HG02970 (cell line): ENCODE data around the gene SFTPD.

ENCODE experiments used
- ATAC-seq: cut with Tn5 transposase; IDR thresholded peaks from one replicate; pipeline ENCODE4 v1.9.1; 2021; ENCODE audit warnings: mild to moderate bottlenecking, moderate library complexity, moderate number of reproducible peaks; ENCODE audit not compliant: unreplicated experiment, low FRiP score

SFTPD gene

GRCh38 chr10:79946271-79947082, 2.4 kb downstream of the SFTPD start:
- no peak for ATAC-seq

- ATAC-seq = no peak
Observed at GRCh38 chr10:79944428-79945395, 4.2 kb downstream of the SFTPD start.

GRCh38 chr10:79943871-79944270, 5.0 kb downstream of the SFTPD start:
- no peak for ATAC-seq

GRCh38 chr10:79942261-79943185, 6.4 kb downstream of the SFTPD start:
- no peak for ATAC-seq

- ATAC-seq = no peak
Observed at GRCh38 chr10:79941585-79942210, 7.2 kb downstream of the SFTPD start.

- no peak for ATAC-seq
Observed at GRCh38 chr10:79941146-79941545, 7.8 kb downstream of the SFTPD start.

GRCh38 chr10:79940431-79940830, 8.5 kb downstream of the SFTPD start:
- no peak for ATAC-seq

- no peak for ATAC-seq
Observed at GRCh38 chr10:79939969-79940368, 8.9 kb downstream of the SFTPD start.

GRCh38 chr10:79938728-79939406, 10.0 kb downstream of the SFTPD start:
- no peak for ATAC-seq

- ATAC-seq = no peak
Observed at GRCh38 chr10:79937701-79938151, 11.2 kb downstream of the SFTPD start.

- no peak for ATAC-seq
Observed at GRCh38 chr10:79936625-79937615, 12.0 kb downstream of the SFTPD start.

GRCh38 chr10:79933961-79934360, 14.9 kb downstream of the SFTPD start:
- ATAC-seq = no peak

- ATAC-seq = no peak
Observed at GRCh38 chr10:79932841-79933379, 16.0 kb downstream of the SFTPD start.

- no peak for ATAC-seq
Observed at GRCh38 chr10:79932307-79932706, 16.6 kb downstream of the SFTPD start.

- no peak for ATAC-seq
Observed at GRCh38 chr10:79930751-79931150, 18.2 kb downstream of the SFTPD start.

GRCh38 chr10:79930267-79930666, 18.6 kb downstream of the SFTPD start:
- no peak for ATAC-seq

- no peak for ATAC-seq
Observed at GRCh38 chr10:79929409-79929904, 19.4 kb downstream of the SFTPD start.
